NCI-H82 treated with DMSO at 0.1 percent for 48 hours (cell line): Measurements from ENCODE around the gene RGS7BP.

ENCODE experiments used
- DNase-seq: peaks from one replicate; lab custom pipeline; 2025; ENCODE audit not compliant: unreplicated experiment; lab: John Stamatoyannopoulos, UW

Gene RGS7BP

DNA sequence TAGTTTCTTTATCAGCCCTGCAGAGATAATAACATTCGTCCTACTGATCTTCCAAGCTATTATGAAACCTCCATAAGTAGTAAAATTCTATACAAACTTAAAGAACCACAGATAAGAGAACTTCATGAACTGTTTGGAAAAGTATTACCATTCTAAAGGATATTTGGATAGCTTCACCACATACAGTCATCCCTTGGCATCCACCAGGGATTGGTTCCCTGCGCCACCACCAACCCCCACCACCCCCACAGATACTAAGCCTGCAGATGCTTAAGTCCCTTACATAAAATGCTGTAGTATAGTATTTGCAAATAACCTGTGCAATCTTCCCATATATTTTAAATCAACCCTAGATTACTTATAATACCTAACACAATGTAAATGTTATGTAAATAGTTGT lies 123.1 kb downstream of the RGS7BP start:
- DNase-seq, result no peak

DNA sequence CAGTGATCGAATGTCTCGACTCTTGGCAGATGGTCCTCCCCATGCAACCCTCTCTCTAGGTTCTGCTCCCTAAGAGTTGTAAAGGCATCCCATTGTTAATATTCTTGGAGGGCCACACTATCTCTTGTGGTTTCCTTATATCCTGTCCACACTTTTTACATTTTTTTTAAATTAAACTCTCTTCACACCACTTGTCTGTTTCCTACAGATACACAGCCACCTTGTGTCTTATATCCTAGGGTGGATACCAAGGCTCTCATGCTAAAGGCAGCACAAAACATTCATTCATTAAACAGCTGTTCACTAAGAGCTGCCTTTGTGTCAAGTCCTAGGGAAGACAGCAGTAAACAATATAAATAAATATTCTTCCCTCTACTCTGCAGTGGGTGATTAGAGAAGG lies 124.0 kb downstream of the RGS7BP start:
- DNase-seq, result no peak

DNA sequence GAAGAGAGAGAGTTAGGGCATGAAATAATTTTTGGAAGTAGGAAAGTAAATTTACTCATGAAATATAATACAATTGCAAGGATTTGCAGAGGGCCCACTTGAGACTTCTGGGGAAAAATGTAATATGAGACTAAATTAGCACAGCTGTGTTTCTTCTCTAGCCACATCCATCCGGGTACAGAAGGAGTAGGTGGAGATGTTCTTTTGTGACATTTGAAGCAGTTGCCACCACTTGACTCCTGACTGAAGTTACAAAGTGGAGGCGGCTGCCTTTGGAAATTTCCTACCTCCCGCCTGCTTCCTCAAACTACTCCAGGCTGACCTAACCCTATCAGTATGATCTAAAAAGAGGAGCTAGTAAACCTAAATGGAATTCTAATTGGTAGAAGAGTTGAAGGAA lies 126.4 kb downstream of the RGS7BP start:
- DNase-seq, result no peak

DNA sequence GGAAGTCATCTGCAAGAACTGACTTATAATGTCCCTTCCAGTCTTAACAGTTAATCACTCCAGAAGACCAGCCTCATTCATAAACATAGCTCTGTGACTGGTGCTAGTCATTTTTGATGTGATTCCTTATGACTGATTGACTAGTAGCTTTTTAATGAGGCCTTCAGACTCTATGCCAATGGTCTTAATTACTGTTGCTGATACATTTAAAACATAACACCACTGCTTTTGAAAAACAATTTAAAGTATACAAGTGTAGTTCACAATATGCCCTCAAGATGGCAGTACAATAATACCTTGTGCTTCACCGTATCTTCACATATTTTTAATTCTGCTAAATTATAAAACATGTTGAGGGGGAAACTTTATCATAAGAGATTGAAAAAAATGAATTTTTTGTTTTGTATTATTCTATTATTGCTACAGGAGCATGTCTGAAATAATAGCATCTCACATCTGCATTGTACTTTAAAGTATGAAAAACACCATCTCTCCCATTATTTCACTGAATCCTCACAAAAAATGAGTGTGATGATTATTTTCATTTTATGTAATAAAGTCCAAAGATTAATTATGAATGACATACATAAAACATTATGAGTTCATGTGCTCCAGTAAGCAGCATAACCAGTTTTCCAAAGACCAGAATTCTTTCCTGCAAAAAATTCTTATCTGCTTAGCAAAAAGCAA lies 129.3 kb downstream of the RGS7BP start:
- DNase-seq, result no peak

DNA sequence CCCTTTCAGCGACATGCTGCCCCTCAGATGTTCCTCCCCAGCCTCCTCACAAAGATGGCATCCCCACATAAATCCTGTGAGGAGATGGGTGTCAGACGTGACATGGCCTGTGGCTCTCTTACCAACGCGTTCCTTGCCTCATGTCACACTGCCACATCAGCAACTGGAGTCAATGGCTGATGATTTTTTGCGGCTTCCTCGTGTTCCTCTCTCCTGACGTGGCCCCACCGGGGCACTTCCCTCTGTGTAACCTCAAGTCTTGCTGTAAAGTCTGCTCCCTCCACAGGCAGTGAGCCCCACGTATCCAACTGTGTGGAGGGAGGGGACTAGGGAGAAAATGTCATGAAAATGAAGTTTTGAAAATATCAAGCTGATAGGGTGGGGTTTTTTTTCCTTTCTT lies 131.3 kb downstream of the RGS7BP start:
- DNase-seq, result no peak

DNA sequence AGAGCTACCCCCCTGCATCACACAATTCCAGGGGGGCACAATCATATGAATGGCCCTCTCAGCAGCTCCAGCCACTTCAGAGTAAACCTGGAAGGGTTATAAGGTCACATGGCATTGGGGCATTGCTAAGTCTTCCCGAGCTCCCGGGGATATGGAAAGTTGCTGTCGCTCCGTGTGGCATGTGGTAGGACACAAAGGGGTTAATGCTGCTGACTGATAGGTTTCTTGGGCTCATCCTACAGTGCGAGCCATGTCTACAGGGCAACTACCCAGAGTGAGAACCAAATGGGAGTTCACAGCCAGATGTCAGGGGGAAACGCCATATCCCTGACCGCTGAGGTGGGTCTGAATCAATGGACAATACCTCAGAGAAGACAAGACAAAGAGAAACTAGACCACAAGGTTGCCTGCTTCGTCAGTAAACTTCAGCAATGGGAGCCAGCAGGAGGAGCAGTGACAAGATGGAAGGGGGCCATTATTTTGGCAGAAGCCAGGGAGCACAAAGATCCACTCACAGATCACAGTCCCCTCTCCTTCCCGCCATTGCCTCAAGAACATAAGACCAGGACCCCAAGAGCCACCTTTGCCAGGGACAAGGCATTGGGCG lies 132.1 kb downstream of the RGS7BP start:
- no peak for DNase-seq

DNA sequence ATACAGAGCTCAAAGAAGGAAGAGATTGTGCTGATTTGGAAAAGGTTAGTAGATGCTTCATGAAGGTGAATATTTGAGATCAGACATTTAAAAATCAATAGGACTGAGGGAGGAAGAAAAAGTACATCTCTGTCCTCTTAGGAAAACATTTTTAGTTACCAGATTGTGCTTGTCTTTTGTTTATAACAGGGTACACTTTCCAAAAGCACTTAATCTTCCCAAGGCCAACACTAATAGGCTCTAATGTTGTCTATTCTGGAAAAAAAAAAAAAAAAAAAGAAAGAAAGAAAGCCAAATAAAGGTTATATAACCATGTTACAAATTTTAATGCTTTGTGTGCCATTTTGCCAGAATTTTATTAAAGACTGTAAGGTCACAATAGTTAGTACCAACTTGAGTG lies 139.0 kb downstream of the RGS7BP start:
- DNase-seq, result no peak

DNA sequence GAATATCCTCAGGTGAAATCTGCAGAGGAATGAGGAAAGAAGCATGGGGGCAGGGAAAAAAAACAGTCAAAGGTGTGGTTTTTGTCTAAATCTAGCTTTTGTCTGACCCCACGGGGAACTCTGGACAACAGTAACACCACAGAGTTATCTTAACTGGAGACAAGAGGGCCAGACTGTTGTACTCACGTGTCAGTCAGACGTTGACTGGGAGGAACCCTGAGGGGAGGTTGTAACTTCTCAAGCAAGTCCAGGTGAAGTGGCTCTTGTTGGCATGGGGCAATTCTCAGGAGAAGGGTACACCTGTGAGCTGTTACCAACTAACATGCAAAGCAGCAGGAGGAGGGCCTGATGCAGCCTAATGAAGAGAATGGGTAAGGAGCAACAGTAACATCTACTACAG lies 140.4 kb downstream of the RGS7BP start:
- DNase-seq, result no peak

DNA sequence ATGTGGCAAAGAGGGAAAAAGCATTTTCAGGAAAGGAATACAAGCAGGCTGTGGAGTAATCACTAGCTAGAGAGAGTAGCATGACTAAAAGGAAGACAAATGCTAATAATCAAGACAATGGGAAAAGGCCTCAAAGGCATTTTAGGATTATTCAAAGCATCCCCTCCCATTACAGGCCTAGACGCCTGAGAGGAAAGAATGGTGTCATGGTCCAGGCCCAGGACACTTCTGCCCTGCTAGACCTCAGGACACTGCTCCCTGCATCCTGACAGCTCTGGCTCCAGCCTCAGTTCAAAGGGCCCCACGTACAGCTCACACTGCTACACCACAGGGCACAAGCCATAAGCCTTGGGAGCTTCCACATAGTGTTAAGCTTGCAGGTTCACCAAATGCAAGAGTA lies 143.7 kb downstream of the RGS7BP start:
- DNase-seq, result no peak

DNA sequence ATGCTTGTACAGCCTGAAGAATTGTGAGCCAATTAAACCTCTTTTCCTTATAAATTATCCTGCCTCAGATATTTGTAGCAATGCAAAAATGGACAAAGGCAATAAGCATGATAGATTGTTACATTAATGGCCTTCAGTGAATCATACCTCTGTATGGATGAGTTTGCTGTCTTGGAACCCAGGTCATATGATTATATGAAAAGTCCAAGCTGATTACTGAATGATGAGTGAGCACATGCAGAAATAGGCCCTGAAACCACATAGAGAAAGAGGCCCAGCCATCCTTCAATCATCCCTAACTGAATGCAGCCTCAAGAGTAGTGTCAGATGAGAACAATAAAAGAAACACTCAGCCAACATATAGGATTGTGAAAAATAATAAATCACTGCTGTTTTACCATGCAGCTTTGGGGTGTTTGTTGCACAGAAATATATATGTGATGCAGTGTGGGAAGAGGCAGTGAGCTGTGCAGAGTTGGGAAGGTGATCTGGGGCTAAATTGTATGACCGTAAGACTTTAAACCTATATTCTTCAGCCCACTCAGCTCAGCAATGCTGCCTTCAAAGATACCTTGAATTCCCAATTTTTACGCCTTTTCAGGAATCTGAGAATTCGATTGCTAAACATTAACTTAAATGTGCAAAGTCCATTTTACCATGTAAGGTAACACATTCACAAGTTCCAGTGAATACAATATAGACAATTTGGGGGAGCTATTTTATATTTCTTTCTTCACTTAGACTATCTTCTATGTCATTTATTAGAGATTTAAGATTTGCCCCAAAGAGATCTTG lies 148.1 kb downstream of the RGS7BP start:
- DNase-seq, result no peak

DNA sequence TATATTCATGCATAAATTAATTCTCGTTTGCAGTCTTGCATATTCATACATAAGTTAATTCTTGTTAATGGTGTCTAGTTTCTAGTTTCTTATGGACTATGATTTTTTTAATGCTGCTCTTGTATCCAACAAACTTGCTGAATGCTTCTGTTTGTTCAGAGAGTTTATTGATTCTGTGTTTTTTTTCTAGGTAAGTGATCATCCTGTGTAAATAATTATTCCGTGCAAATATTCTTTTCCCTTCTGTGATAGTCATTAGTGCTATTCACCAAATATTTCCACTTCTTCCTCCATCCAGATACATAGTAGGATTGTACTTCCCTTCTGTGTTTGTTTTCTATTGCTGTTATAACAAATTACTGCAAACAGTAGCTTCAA lies 148.7 kb downstream of the RGS7BP start:
- DNase-seq, result no peak

DNA sequence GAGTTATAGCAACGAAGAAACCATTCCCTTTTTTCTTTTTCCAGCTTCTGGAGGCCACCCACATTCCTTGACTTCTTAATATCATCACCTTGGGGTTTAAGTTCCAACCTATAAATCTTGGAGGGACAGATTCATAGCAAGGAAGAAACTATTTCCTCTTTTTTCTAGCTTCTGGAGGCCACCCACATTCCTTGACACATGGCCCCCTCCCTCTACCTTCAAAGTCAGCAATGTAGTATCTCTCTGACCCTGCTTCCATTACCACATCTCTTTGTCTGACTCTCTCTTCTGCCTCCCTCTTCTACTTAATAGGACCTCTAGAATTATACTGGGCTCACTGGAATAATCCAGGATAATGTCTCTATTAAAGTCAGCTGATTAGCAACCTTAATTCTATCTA lies 149.8 kb downstream of the RGS7BP start:
- no peak for DNase-seq

DNA sequence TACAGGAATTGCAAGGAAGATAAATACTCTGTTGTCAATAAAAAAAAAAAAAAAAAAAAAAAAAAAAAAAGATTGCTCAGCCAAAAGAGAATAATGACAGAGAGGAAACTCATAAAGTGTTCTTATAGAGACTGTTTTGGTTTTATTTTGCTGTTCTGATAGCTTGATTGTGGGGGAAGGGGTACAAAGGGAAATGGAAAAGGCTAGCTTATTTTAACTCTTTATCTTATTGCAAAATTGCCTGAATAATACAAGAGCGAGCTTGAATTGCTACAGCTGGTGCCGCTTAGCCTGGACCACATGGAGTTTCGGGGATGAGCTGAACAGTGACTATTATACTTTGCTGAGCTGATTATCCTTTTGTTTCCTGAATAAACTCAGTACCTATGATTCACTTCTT lies 153.5 kb downstream of the RGS7BP start:
- DNase-seq, result no peak
